Testis (tissue), 5 donors: Measurements from ENCODE around the gene ALG11. TPM values are rescaled to one million over a fixed set of nuclear protein-coding genes. Genes with fewer than 3 reads are reported as not detected.

ENCODE experiments used
- DNase-seq: peaks from one replicate; pipeline ENCODE4 v3.0.0-alpha.2; 2019
- H3K27ac ChIP-seq, 2 donors: fragments of 200-600 bp; sonication (generic); one replicate each; pipeline ENCODE4 v1.5.1; 2019
- H3K27me3 ChIP-seq: fragments of 200-600 bp; sonication (generic); one replicate; pipeline ENCODE4 v1.5.1; 2019
- H3K36me3 ChIP-seq: fragments of 200-600 bp; sonication (generic); one replicate; pipeline ENCODE4 v1.5.1; 2017; ENCODE audit warnings: low read depth; ENCODE audit errors: missing control alignments
- H3K4me1 ChIP-seq: fragments of 200-600 bp; sonication (generic); one replicate; pipeline ENCODE4 v1.5.1; 2019
- H3K4me3 ChIP-seq, 2 donors: fragments of 200-600 bp; sonication (generic); one replicate each; pipeline ENCODE4 v1.5.1; 2017 to 2019
- H3K9me3 ChIP-seq: fragments of 200-600 bp; sonication (generic); one replicate; pipeline ENCODE4 v1.5.1; 2017
- CTCF ChIP-seq, 3 experiments: fragments of 450-650 bp in 2 of 3; fragments of 200-600 bp in 1 of 3; sonication (generic) in 1 of 3; IDR thresholded peaks; one replicate each; pipeline ENCODE4 v1.5.1; 2016 to 2019; ENCODE audit warnings: antibody characterized with exemption in 3 of 3, mild to moderate bottlenecking in 2 of 3, moderate library complexity in 1 of 3
- POLR2A ChIP-seq: fragments of 450-650 bp; IDR thresholded peaks from one replicate; pipeline ENCODE4 v1.6.1; 2017; ENCODE audit warnings: antibody characterized with exemption, mild to moderate bottlenecking, moderate library complexity
- WGBS, 2 donors: methylation state at CpG; one replicate each; pipeline ENCODE4 v1.1.5; 2018; 5-methylcytosine and 5-hydroxymethylcytosine counted together
- intact Hi-C: fragments of 100-400 bp; cut with DNase I; formaldehyde crosslinking; loops from one replicate; pipeline ENCODE4 v1.15.1; 2023; ENCODE audit warnings: low total_unique reads
- long read RNA-seq, 2 donors: transcript quantifications; one replicate each; lab custom pipeline, GENCODE V29; 2026
- polyA plus RNA-seq: library from polyadenylated mRNA; stranded (reverse); fragments of 350-450 nt; fragmentation: Illumina TruSeq; extraction: RNeasy Lipid Tissue Mini Kit (QIAGEN cat#74804); gene quantifications from one replicate; pipeline ENCODE4 v1.2.3, GENCODE V29; 2014; ENCODE audit warnings: low read depth, low replicate concordance; ENCODE audit not compliant: insufficient read depth
- total RNA-seq, 2 donors: library from RNA; depleted of rRNA; stranded (reverse); fragments of >200 nt; gene quantifications; one replicate each; pipeline ENCODE4 v1.2.3, GENCODE V29; 2016

The ALG11 gene
- total RNA-seq = 10 to 100 TPM; 24.4 to 36.5 TPM
- 14.5 TPM for polyA plus RNA-seq
- long read RNA-seq, donor 1, transcript ALG11-202 (4 exons, 2,558 nt) = major isoform, 11 of 24 reads
- long read RNA-seq, donor 1, partial matches to known transcripts = 9 of 24 reads
- long read RNA-seq, donor 1, other reads (novel, unspliced or antisense) = 0 of 24 reads
- long read RNA-seq, donor 2, transcript ALG11-202 (4 exons, 2,558 nt) = major isoform, 7 of 14 reads
- long read RNA-seq, donor 2, partial matches to known transcripts = 5 of 14 reads
- long read RNA-seq, donor 2, other reads (novel, unspliced or antisense) = 0 of 14 reads

DNA sequence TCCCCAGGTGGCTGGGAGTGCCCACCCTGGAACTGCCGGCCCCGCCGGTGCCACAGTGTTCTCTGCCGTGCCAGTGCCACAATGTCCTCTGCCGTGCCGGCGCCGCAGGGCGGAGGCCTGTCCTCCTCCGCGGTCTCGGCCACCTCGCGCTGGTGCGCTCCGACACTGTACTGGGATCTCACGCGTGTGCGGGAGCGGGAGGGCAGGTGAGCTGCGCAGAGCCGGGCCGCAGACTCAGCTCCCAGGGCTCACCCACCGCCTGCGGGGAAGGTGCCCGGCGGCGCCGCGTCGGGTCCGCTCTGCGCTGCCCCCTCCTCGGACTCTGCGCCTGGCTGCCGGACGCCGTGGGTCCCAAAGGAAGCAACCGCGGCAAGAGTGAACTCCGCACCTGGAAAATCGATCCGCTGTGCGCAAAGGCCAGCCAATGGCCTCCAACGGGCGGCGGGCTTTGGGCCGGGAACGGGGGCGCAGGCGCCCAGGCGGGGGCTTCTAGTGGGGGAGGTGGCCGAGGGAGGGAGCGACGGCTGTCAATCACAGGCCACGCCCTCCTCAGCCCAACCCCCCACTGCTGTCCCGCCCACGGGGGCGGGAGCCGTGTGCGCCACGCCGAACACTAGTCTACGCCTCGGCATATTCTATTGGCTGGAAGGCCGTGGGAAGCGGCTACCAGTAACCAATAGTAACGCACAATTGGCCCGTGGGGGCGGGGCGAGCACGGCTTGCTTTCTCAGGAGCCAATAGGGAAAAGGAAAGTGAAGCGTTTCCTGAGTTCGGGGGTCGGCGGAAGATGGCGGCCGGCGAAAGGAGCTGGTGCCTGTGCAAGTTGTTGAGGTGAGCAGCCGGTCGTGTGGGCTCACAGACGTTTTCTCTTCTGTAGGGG, at the start of gene ALG11:
Gene ALG11 (plus strand): TSS at position 767 of the 880 bp plus-strand sequence. CDS start 21 bp downstream, at position 788.
- WGBS, 2 donors = 0% methylated on average over 33 to 62 of the region's 82 CpGs
- Histone ChIP-seq H3K9me3 (no peaks in the 10 kb centered on the region), H3K27me3 (no peaks in the 10 kb centered on the region), H3K4me3 (peak within 1 kb of the TSS; percentile 90 to 97), H3K27ac (peak within 1 kb of the TSS; percentile 51 to 85), H3K4me1 (peaks cover 5% of the 10 kb centered on the region), H3K36me3 (no peaks in the 10 kb centered on the region)
- intact Hi-C loops = no loop called here
- no peak for TF ChIP-seq POLR2A
- TF ChIP-seq CTCF (IDR thresholded peaks at IDR 0.05) = no peak
- DNase-seq = peak; percentile 100

DNA sequence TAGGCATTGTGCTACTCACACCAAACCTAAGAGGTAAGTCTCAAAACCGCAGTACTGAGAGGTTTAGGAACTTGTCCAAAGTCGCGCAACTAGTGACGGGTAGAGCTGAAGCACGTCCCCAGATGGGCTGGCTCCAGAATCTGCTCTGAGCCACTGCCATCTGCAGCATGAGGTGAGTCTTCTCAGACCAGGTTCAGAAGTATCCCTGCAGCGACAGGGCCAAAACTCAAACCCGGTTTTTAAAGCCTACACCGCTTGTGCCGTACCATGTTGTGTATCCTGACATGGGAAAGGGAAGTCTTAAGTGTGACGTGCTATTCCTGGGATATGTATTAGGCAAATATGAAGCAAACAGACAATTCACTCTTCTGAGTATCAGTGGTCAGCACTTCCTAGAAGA, 46.0 kb upstream of the ALG11 start:
- H3K36me3 ChIP-seq = no peaks in the 10 kb centered on the region
- no peak for DNase-seq
- H3K4me3 ChIP-seq = no peak overlapping the region
- no peak for TF ChIP-seq POLR2A
- no peak for TF ChIP-seq CTCF (IDR thresholded peaks at IDR 0.05)
- H3K9me3 ChIP-seq = no peaks in the 10 kb centered on the region
- H3K27me3 ChIP-seq = no peaks in the 10 kb centered on the region
- no peaks in the 10 kb centered on the region for H3K4me1 ChIP-seq
- no peak overlapping the region for H3K27ac ChIP-seq
- 92 to 98% methylated on average over 10 of the region's 10 CpGs for WGBS, 2 donors
- intact Hi-C loops = no loop called here

GRCh38 chr13:51967482-51968446, 44.4 kb upstream of the ALG11 start:
- H3K9me3 ChIP-seq = no peaks in the 10 kb centered on the region
- no peaks in the 10 kb centered on the region for H3K4me1 ChIP-seq
- no peak overlapping the region for H3K4me3 ChIP-seq
- intact Hi-C loops = no loop called here
- TF ChIP-seq CTCF (IDR thresholded peaks at IDR 0.05) (no peak), POLR2A (no peak)
- H3K36me3 ChIP-seq = no peaks in the 10 kb centered on the region
- H3K27me3 ChIP-seq = no peaks in the 10 kb centered on the region
- DNase-seq = no peak
- H3K27ac ChIP-seq = no peak overlapping the region
- 81 to 84% methylated on average over 8 of the region's 8 CpGs for WGBS, 2 donors

GRCh38 chr13:51970349-51970748, 41.8 kb upstream of the ALG11 start:
- DNase-seq = no peak
- intact Hi-C loops = no loop called here
- H3K27me3 ChIP-seq = no peaks in the 10 kb centered on the region
- 61 to 63% methylated on average over 5 of the region's 5 CpGs for WGBS, 2 donors
- TF ChIP-seq POLR2A = no peak
- TF ChIP-seq CTCF (IDR thresholded peaks at IDR 0.05) = no peak
- H3K36me3 ChIP-seq = no peaks in the 10 kb centered on the region
- H3K4me1 ChIP-seq = no peaks in the 10 kb centered on the region
- no peak overlapping the region for H3K27ac ChIP-seq
- H3K4me3 ChIP-seq = no peak overlapping the region
- H3K9me3 ChIP-seq = no peaks in the 10 kb centered on the region
